SK-N-MC (cell line): ENCODE results near the gene SFXN2.

Experiments used
- EZH2 ChIP-seq: fragments of 200-600 bp; sonication (generic); IDR thresholded peaks from one replicate; pipeline ENCODE4 v1.6.1; 2017; ENCODE audit warnings: antibody characterized with exemption
- FOXP2 ChIP-seq: optimal IDR thresholded peaks from 2 replicates; pipeline ENCODE3; 2011; ENCODE audit warnings: mild to moderate bottlenecking, moderate library complexity; ENCODE audit not compliant: insufficient read depth; ENCODE audit errors: extremely low read length, control extremely low read depth
- POLR2AphosphoS5 ChIP-seq: IDR thresholded peaks from 2 replicates; pipeline ENCODE4 v1.6.1; 2012; ENCODE audit warnings: mild to moderate bottlenecking, low read depth, low read length, borderline replicate concordance

DNA sequence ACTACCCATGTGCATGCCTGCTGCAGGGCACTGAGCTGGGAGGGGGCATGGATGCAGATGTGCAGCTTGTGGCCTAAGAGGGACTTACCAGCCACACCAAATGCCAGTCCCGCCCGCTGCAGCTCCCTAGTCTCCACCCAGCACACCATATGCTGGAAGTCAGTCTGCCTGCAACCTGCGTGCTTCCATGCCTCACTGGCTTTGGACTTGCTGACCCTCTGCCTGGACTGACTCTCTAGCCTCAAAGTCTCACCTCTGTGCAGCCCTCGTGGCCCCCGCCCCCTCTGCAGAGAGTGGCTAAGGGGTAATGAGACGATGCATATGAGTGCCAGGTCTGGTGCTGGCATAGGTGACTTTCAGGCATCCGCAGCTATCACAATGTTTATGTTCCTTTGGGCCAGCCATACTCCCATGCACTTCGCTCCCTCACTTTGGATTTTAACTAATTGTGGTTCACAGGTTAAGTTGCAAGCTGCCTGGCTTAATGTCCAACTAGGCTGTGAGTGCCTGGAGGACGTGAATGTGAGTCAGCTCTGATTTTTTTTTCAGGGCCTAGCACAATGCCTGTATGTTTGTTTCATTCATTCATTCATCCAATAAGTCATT is 48.4 kb upstream of the SFXN2 start:
- TF ChIP-seq EZH2 = no peak
- no peak for TF ChIP-seq POLR2AphosphoS5
- TF ChIP-seq FOXP2 = no peak
